Measurements from ENCODE around the gene RHBG. TPM values are rescaled to one million over a fixed set of nuclear protein-coding genes. Genes with fewer than 3 reads are reported as not detected.

The RHBG gene
- total and polyA plus RNA-seq, 2 donors (not counting 1 experiment from before 2014, with no cell fraction given) = not detected

DNA sequence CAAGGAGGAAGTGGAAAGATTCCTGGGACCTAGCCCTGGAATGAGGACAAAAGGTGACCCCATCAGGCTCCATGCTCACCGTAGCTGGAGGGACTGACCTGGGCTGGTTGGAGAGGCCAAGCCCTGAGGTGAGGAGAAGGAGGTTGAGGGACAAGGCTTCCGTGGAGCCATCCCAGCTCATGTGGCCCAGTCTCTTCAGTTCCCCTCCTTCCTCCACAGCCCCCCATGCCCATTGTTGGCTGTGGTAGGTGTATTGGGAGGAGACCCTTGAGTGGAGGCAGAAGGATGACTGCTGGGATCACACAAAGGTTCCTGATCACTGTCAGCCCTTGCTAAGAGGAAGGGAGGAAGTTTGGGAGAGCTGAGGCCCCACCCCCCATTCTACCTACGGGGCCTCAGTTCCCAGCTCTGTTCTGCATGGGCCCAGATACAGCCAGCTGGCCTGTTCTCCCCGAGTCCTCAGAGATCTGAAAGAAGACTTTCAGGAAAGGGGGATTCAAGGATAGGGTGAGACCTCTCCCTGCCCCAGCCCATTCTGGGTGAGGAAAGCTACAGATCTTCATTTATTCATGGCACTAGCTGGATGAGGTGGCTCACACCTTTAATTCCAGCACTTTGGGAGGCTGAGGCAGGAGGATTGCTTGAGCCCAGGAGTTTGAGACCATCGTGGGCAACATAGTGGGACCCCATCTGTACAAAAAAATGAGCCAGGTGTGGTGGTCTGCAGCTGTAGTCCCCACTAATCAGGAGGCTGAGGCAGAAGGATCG, 17.3 kb downstream of the RHBG start:
- no peak overlapping the region for H3K27ac Mint-ChIP-seq
- peaks cover 8% of the 10 kb centered on the region for H3K4me1 Mint-ChIP-seq
- peaks cover 0 to 48% (median 15%) of the 10 kb centered on the region in 4 experiments for H3K27me3 ChIP-seq (replicated peaks in 1 of 4; ENCODE audit: control extremely low read depth in 1 of 4, control insufficient read depth in 3 of 4, insufficient read depth in 4 of 4, low read length in 3 of 4)

More for the DNA sequence above, 17.3 kb downstream of the RHBG start:
- Mint-ChIP-seq H3K4me3 (no peak overlapping the region), H3K9me3 (ENCODE audit: insufficient read depth) (no peaks in the 10 kb centered on the region), H3K27me3 (peaks cover 24% of the 10 kb centered on the region)
- Histone ChIP-seq H3K36me3 (replicated peaks in 1 of 2; ENCODE audit: control extremely low read depth in 1 of 2, control insufficient read depth in 1 of 2, extremely low read depth in 1 of 2, insufficient read depth in 2 of 2, low read length in 1 of 2) (no peaks in the 10 kb centered on the region), H3K4me2 (replicated peaks; ENCODE audit: low read depth, low read length, poor library complexity, severe bottlenecking) (no peak overlapping the region), H2AFZ (ENCODE audit: insufficient read depth, low read depth, low read length, poor library complexity, severe bottlenecking) (no peak overlapping the region), H3K4me1 (ENCODE audit: control insufficient read depth in 2 of 2, insufficient read depth in 2 of 2, low read length in 2 of 2) (peaks cover 4 to 19% of the 10 kb centered on the region in 2 donors), H3K27ac (ENCODE audit: low read length in 2 of 2) (no peak overlapping the region), H3K9ac (ENCODE audit: low read length) (no peak overlapping the region), H4K20me1 (ENCODE audit: control insufficient read depth, insufficient read depth, low read length, poor library complexity, severe bottlenecking) (no peaks in the 10 kb centered on the region), H3K4me3 (ENCODE audit: control extremely low read depth in 1 of 5, extremely low read depth in 1 of 5, insufficient read depth in 1 of 5, low read depth in 2 of 5, low read length in 4 of 5) (no peak overlapping the region), H3K79me2 (ENCODE audit: control insufficient read depth, insufficient read depth, low read length) (no peaks in the 10 kb centered on the region), H3K9me3 (ENCODE audit: control extremely low read depth in 1 of 3, control insufficient read depth in 2 of 3, insufficient read depth in 1 of 3, low read length in 2 of 3) (peaks cover 0 to 3% (median 0%) of the 10 kb centered on the region in 3 donors)
- ChIA-PET CTCF (interaction anchor here (0.6 to 12.5 kb wide), 73 partner anchors 9 to 444 kb away, joined by 3 to 445 read pairs (median 5); partner anchors contain the start of genes CCT3, GPATCH4, MEF2D and NAXE), POLR2A (interaction anchor here (0.6 kb wide), 1 partner anchor 60 kb away, joined by 3 read pairs; no protein-coding TSS in a partner anchor)
- DNase-seq (no peak), ATAC-seq (ENCODE audit: low read depth) (no peak)
- WGBS (ENCODE audit: insufficient coverage) = 86% methylated on average over 3 of the region's 6 CpGs
- TF ChIP-seq EZH2 (IDR thresholded peaks at IDR 0.05; ENCODE audit: borderline replicate concordance, insufficient read depth, low read depth, low read length, poor library complexity, severe bottlenecking) = no peak
- TF ChIP-seq, protein P1, sequence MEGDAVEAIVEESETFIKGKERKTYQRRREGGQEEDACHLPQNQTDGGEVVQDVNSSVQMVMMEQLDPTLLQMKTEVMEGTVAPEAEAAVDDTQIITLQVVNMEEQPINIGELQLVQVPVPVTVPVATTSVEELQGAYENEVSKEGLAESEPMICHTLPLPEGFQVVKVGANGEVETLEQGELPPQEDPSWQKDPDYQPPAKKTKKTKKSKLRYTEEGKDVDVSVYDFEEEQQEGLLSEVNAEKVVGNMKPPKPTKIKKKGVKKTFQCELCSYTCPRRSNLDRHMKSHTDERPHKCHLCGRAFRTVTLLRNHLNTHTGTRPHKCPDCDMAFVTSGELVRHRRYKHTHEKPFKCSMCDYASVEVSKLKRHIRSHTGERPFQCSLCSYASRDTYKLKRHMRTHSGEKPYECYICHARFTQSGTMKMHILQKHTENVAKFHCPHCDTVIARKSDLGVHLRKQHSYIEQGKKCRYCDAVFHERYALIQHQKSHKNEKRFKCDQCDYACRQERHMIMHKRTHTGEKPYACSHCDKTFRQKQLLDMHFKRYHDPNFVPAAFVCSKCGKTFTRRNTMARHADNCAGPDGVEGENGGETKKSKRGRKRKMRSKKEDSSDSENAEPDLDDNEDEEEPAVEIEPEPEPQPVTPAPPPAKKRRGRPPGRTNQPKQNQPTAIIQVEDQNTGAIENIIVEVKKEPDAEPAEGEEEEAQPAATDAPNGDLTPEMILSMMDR (IDR thresholded peaks at IDR 0.05) = no peak
- intact Hi-C loops (cut with micrococcal nuclease) = no loop called here

Data from B cell (primary cell).